Adrenal gland (tissue), 5 donors: ENCODE data around the gene DYRK1A.

Experiments
- CTCF ChIP-seq, 6 experiments: fragments of 450-650 bp in 4 of 6; fragments of 200-600 bp in 2 of 6; sonication (generic) in 1 of 6; IDR thresholded peaks; 1 replicate in 5 of 6; 2 replicates in 1 of 6; pipeline versions ENCODE4 v1.5.1 to v1.8.0; 2016 to 2021; ENCODE audit warnings: antibody characterized with exemption in 6 of 6, mild to moderate bottlenecking in 2 of 6, moderate library complexity in 1 of 6
- POLR2A ChIP-seq, 2 donors: fragments of 450-650 bp; IDR thresholded peaks; one replicate each; pipeline ENCODE4 v1.6.1; 2017; ENCODE audit warnings: antibody characterized with exemption in 2 of 2, mild to moderate bottlenecking in 2 of 2, moderate library complexity in 1 of 2
- donor health status: DM: no; HTN: no; CAD: no.

- TF ChIP-seq CTCF (IDR thresholded peaks at IDR 0.05) (no peak), POLR2A (IDR thresholded peaks at IDR 0.05) (no peak)
These were observed 32.1 kb downstream of the DYRK1A start for GRCh38 chr21:37398697-37399096.
